ENCODE measurements around the gene ZBTB1. TPM values are rescaled to one million over a fixed set of nuclear protein-coding genes. Genes with fewer than 3 reads are reported as not detected.

ZBTB1 gene
- total RNA-seq, 1 donor from 2014 or later, result 53.3 TPM

DNA sequence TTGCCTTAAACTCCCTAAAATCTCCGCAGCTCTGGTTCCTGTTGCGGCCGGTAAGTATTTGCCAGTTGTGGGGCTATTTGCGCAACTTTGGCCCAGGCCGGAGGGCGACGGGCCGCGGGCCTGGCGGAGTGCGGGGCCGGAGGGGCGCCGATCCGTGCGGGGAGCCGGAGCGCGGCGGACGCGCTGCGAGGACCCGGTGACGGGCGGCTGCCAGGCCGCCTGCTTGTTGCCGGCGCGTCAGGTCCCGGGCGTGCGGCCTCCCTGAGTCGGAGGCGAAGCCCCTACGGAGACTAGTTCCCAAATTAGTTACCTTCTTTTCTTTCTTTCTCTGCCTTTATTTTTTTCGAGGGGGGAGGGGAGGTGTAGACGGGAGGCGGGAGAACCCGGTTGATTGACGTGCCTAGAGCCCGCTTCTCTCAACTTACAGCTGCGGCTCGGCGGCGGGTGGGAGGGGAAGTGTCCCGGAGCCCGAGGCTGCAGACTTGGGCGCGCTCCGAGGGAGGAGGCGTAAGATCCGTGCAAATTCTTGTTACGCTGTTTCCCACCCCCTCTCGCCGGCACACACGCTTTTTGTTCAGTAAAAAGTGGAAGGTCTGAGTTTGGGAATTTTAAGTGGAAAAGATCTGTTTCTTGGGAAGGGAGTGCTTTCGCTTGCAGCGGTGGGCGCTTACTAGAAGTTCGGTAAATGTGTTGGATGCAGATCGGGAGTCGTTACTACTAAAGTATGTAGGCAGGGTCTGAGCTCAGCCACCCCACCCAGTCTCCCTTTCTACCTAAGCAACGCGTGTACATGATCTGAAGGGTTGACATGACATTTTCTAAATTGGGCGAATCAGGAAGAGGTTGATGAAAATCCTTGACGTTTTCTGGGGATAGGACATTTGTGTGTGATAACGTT is 576 bp downstream of the ZBTB1 start:
- Mint-ChIP-seq H3K27ac (peak overlapping the region; percentile 98), H3K4me1 (peaks cover 40% of the 10 kb centered on the region), H3K9me3 (no peaks in the 10 kb centered on the region), H3K4me3 (peak overlapping the region; percentile 89), H3K36me3 (peaks cover 2% of the 10 kb centered on the region), H3K27me3 (ENCODE audit: insufficient read depth, low read depth) (peaks cover 2% of the 10 kb centered on the region)
- peaks cover 34% of the 10 kb centered on the region for H3F3A ChIP-seq (ENCODE audit: low read depth)
- H3K36me3 ChIP-seq, result no peaks in the 10 kb centered on the region
- H3K9me3 ChIP-seq (ENCODE audit: low read depth), result no peaks in the 10 kb centered on the region
- peaks cover 83% of the 10 kb centered on the region for H3K79me2 ChIP-seq (ENCODE audit: low read depth)
- peak overlapping the region; percentile 89 for H3K4me2 ChIP-seq
- peak overlapping the region; percentile 72 for H2AFZ ChIP-seq (replicated peaks)
- peak; percentile 94 for DNase-seq (ENCODE audit: low spot score)
- no peak for TF ChIP-seq EZH2 (IDR thresholded peaks at IDR 0.05)
- TF ChIP-seq, protein P1, sequence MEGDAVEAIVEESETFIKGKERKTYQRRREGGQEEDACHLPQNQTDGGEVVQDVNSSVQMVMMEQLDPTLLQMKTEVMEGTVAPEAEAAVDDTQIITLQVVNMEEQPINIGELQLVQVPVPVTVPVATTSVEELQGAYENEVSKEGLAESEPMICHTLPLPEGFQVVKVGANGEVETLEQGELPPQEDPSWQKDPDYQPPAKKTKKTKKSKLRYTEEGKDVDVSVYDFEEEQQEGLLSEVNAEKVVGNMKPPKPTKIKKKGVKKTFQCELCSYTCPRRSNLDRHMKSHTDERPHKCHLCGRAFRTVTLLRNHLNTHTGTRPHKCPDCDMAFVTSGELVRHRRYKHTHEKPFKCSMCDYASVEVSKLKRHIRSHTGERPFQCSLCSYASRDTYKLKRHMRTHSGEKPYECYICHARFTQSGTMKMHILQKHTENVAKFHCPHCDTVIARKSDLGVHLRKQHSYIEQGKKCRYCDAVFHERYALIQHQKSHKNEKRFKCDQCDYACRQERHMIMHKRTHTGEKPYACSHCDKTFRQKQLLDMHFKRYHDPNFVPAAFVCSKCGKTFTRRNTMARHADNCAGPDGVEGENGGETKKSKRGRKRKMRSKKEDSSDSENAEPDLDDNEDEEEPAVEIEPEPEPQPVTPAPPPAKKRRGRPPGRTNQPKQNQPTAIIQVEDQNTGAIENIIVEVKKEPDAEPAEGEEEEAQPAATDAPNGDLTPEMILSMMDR (IDR thresholded peaks at IDR 0.05), result no peak
- TF ChIP-seq EZH2phosphoT487 (IDR thresholded peaks at IDR 0.05), result no peak
- H3K4me1 ChIP-seq, result peaks cover 36% of the 10 kb centered on the region
- peak overlapping the region; percentile 99 for H3K27ac ChIP-seq
- H3K9ac ChIP-seq, result peak overlapping the region; percentile 85
- H3K27me3 ChIP-seq, result no peaks in the 10 kb centered on the region
- H4K20me1 ChIP-seq (ENCODE audit: low read depth), result peaks cover 35% of the 10 kb centered on the region
- peak overlapping the region; percentile 80 for H3K4me3 ChIP-seq

DNA sequence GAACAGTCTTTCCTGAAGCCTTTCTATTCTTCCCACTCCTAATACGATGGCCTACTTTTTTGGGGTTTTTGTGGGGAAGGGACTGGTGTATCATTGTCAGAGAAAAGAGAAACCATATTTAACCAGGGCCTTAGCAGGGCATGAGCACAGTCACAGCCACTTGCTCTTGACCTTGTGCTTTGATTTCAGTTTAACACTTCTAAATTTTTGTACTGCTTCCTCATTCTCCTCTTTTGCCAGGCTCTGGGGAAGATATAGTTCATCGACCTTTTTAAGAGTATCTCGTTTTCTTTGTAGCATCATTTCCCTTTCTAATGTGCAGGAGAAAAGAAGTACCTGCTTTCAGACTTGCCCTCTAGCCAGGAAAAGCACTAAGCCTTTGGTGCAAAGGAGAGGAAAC is 2.2 kb downstream of the ZBTB1 start:
- H3K4me3 ChIP-seq, result no peak overlapping the region
- Mint-ChIP-seq H3K36me3 (peaks cover 2% of the 10 kb centered on the region), H3K4me1 (peaks cover 44% of the 10 kb centered on the region), H3K9me3 (no peaks in the 10 kb centered on the region), H3K27ac (no peak overlapping the region), H3K4me3 (peak overlapping the region; percentile 66), H3K27me3 (ENCODE audit: insufficient read depth, low read depth) (peaks cover 2% of the 10 kb centered on the region)
- H3K4me1 ChIP-seq, result peaks cover 30% of the 10 kb centered on the region
- H3K4me2 ChIP-seq, result peak overlapping the region; percentile 89
- no peaks in the 10 kb centered on the region for H3K9me3 ChIP-seq (ENCODE audit: low read depth)
- H3K79me2 ChIP-seq (ENCODE audit: low read depth), result peaks cover 83% of the 10 kb centered on the region
- H3K9ac ChIP-seq, result no peak overlapping the region
- no peaks in the 10 kb centered on the region for H3K36me3 ChIP-seq
- H2AFZ ChIP-seq (replicated peaks), result no peak overlapping the region
- DNase-seq (ENCODE audit: low spot score), result no peak
- peaks cover 51% of the 10 kb centered on the region for H4K20me1 ChIP-seq (ENCODE audit: low read depth)
- H3K27ac ChIP-seq, result no peak overlapping the region
- TF ChIP-seq EZH2 (IDR thresholded peaks at IDR 0.05), result no peak
- TF ChIP-seq EZH2phosphoT487 (IDR thresholded peaks at IDR 0.05), result no peak
- peaks cover 39% of the 10 kb centered on the region for H3F3A ChIP-seq (ENCODE audit: low read depth)
- H3K27me3 ChIP-seq, result no peaks in the 10 kb centered on the region

DNA sequence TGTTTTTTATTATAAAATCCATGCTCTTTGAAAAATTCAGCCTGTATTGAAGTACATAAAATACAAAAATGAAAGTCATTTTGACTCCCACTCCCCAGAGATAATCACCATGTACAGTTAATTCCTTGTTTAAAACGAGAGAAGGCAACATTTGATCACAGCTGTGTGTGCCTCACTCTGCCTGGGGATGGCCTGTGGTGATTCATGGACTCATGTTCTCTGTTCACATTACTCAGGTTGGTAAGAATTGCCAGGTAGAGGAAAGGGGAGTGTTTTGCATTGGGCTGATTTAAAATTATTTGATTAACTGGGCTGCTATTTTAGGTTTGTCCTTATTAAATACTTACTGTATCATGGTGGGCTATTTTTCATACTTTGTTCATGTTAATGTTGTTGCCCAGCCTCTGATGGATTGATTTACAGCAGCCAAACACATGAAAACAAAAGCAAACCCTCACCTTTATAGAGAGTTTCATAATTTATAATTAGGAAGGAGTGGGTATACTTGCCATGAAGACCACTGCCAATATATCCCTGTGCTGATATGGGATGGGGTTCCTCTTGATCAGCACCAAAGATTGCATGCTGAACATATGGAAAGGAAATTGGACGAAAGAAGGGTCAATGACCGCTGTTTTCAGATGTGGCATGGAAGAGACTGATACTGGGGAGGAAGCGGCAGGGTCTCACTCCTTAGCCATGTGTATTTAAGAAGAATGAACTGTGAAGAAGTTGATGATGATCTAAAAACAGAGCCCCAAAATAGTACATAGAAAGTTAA is 3.0 kb downstream of the ZBTB1 start:
- Mint-ChIP-seq H3K4me3 (no peak overlapping the region), H3K27me3 (ENCODE audit: insufficient read depth, low read depth) (peaks cover 2% of the 10 kb centered on the region), H3K4me1 (peaks cover 35% of the 10 kb centered on the region), H3K36me3 (peaks cover 2% of the 10 kb centered on the region), H3K9me3 (no peaks in the 10 kb centered on the region), H3K27ac (no peak overlapping the region)
- Histone ChIP-seq H3K4me3 (no peak overlapping the region), H3K27ac (no peak overlapping the region), H4K20me1 (ENCODE audit: low read depth) (peaks cover 52% of the 10 kb centered on the region), H2AFZ (replicated peaks) (no peak overlapping the region), H3K36me3 (no peaks in the 10 kb centered on the region), H3F3A (ENCODE audit: low read depth) (peaks cover 39% of the 10 kb centered on the region), H3K9me3 (ENCODE audit: low read depth) (no peaks in the 10 kb centered on the region), H3K4me2 (no peak overlapping the region), H3K9ac (no peak overlapping the region), H3K4me1 (peaks cover 24% of the 10 kb centered on the region), H3K79me2 (ENCODE audit: low read depth) (peaks cover 83% of the 10 kb centered on the region), H3K27me3 (no peaks in the 10 kb centered on the region)
- DNase-seq (ENCODE audit: low spot score), result no peak
- TF ChIP-seq, protein P1 (IDR thresholded peaks at IDR 0.05), result no peak
- TF ChIP-seq EZH2phosphoT487 (IDR thresholded peaks at IDR 0.05) (no peak), EZH2 (IDR thresholded peaks at IDR 0.05) (no peak)
